ENCODE results near the gene MDFI.

DNA sequence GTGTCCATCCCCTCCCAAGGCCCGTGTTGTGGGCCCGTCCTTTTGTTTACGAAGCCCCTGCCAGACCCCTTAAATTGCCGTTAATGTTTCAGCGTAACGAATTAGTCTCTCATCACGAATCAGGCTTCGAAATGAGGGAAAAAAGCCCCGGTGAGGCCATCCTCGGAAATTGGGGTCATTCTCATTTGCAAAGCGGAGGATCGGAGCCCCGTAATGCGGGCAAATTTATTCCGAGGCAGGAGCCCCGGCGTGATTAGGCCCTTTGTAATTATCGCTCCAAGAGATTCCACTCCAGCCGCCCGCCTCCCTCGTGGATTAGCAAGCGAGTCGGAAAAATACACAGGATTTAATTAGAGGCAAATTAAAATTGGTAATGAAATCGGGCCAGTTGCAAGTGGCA is 44.9 kb upstream of the MDFI start:
- TF ChIP-seq, protein P1, sequence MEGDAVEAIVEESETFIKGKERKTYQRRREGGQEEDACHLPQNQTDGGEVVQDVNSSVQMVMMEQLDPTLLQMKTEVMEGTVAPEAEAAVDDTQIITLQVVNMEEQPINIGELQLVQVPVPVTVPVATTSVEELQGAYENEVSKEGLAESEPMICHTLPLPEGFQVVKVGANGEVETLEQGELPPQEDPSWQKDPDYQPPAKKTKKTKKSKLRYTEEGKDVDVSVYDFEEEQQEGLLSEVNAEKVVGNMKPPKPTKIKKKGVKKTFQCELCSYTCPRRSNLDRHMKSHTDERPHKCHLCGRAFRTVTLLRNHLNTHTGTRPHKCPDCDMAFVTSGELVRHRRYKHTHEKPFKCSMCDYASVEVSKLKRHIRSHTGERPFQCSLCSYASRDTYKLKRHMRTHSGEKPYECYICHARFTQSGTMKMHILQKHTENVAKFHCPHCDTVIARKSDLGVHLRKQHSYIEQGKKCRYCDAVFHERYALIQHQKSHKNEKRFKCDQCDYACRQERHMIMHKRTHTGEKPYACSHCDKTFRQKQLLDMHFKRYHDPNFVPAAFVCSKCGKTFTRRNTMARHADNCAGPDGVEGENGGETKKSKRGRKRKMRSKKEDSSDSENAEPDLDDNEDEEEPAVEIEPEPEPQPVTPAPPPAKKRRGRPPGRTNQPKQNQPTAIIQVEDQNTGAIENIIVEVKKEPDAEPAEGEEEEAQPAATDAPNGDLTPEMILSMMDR (IDR thresholded peaks at IDR 0.05): no peak
- no peak for TF ChIP-seq POLR2A (IDR thresholded peaks at IDR 0.05)

Measured in testis (tissue), 2 donors.